IPS-18a (cell line): ENCODE results near the gene KLHDC1.
A peak's percentile ranks its signal among the peaks of the same experiment; 100 is the strongest.
"Not testable (repeated sequence)": the region's sequence is repeated elsewhere in the genome, so short reads cannot be mapped to it uniquely, and the experiment has no call there.

Source experiments
- H3K27ac ChIP-seq: one replicate; pipeline ENCODE4 v1.5.1; 2013; ENCODE audit warnings: low read length
- H3K27me3 ChIP-seq: one replicate; pipeline ENCODE4 v1.6.1; 2013; ENCODE audit warnings: mild to moderate bottlenecking, low read length; ENCODE audit not compliant: control insufficient read depth, insufficient read depth
- H3K36me3 ChIP-seq: one replicate; pipeline ENCODE4 v1.6.1; 2013; ENCODE audit warnings: low read depth, low read length; ENCODE audit not compliant: control insufficient read depth
- H3K4me1 ChIP-seq: one replicate; pipeline ENCODE4 v1.6.1; 2013; ENCODE audit warnings: low read depth, low read length; ENCODE audit not compliant: control insufficient read depth
- H3K4me3 ChIP-seq: one replicate; pipeline ENCODE4 v1.5.1; 2013; ENCODE audit warnings: low read length
- H3K9ac ChIP-seq: one replicate; pipeline ENCODE4 v1.6.1; 2013; ENCODE audit warnings: mild to moderate bottlenecking, low read length, moderate library complexity
- H3K9me3 ChIP-seq: one replicate; pipeline ENCODE4 v1.6.1; 2013; ENCODE audit warnings: low read depth, low read length; ENCODE audit not compliant: control insufficient read depth

The KLHDC1 gene, protein sequence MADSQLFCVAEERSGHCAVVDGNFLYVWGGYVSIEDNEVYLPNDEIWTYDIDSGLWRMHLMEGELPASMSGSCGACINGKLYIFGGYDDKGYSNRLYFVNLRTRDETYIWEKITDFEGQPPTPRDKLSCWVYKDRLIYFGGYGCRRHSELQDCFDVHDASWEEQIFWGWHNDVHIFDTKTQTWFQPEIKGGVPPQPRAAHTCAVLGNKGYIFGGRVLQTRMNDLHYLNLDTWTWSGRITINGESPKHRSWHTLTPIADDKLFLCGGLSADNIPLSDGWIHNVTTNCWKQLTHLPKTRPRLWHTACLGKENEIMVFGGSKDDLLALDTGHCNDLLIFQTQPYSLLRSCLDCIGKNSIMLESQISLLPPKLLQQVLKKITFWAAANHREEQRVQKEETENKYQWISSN

DNA sequence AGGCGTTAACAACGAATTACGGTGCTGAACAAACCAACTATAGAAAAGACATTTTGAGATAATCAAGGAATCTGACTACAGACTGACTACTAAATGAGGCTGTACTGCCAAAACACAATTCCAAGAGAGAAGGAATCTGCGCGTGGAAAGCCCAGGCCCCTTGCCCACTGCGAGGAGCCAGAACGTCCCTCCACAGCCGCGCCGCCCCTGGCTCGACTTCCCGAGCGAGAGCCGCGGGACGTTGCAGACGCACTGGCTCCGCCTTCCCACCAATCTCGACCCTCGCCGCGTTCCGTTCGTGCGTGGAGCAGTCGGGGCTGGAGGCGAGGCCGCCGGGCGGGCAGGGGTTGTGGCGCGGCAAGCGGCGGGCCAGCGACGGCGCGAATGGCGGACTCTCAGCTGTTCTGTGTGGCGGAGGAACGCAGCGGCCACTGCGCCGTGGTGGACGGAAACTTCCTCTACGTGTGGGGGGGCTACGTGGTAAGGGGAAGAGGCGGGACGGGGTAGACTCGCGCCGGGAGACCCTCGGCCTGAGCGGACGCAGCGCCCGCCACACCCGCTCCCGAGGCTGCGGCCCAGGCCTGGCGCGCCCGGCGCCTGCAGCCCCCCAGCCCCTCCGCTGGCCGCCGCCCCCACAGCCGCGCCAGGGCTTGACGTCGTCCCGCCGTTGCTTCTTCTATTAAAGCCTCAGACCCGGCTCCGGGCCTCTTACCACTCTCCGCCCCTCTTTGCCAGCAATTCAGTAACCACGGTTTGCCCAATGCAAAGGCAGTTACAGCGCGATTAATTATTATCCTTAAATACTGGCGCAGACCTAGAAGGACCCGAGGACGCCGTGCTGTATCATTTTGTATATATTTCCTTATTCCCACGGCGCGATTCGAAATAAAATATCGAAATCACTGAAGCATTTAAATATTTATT is at the start of gene KLHDC1:
Gene KLHDC1 (plus strand): TSS at position 310 of the 924 bp plus-strand sequence. CDS start 75 bp downstream, at position 385.
- peaks cover 39% of the 10 kb centered on the region for H3K27me3 ChIP-seq
- peaks cover 14% of the 10 kb centered on the region for H3K4me1 ChIP-seq
- H3K27ac ChIP-seq, result no peak within 1 kb of the TSS
- H3K4me3 ChIP-seq, result peak within 1 kb of the TSS; percentile 76
- no peaks in the 10 kb centered on the region for H3K9me3 ChIP-seq
- peak within 1 kb of the TSS; percentile 66 for H3K9ac ChIP-seq
- no peaks in the 10 kb centered on the region for H3K36me3 ChIP-seq

DNA sequence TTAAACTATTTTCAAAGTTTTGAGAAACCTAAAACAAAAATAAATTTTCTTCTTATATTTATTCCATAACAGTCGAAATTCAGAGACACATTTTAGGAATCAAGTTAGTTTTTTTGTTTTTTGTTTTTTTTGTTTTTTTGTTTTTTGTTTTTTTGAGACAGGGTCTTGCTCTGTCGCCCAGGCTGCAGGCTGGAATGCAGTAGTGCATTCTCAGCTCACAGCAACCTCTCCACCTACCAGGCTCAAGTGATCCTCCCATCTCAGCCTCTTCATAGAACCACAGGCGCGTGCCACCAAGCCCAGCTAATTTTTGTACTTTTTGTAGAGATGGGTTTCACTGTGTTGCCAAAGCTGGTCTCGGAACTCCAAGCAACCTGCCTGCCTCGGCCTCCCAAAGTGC is 39.4 kb upstream of the KLHDC1 start:
- no peaks in the 10 kb centered on the region for H3K4me1 ChIP-seq
- H3K9ac ChIP-seq, result no peak overlapping the region
- peaks cover 16% of the 10 kb centered on the region for H3K36me3 ChIP-seq
- H3K27ac ChIP-seq, result no peak overlapping the region
- H3K9me3 ChIP-seq, result no peaks in the 10 kb centered on the region
- no peaks in the 10 kb centered on the region for H3K27me3 ChIP-seq
- H3K4me3 ChIP-seq, result no peak overlapping the region

DNA sequence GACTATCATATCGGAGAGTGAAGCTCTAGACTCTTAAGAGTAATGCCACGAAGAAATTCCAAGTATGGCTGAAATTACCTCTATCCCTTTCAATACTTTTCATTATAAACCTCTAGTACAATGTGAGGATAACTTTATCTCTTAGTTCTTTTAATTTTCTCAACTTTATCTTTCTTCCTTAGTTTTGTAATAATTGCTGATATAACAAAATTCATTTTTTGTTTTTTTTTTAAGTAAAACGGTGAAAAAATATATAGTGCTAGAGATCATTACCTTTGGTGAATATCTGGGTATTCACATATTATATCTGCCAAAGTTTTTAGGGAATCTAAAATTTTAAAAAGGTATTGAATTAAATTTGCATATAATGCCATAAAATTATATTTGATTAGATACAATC is 38.4 kb upstream of the KLHDC1 start:
- H3K9me3 ChIP-seq, result no peaks in the 10 kb centered on the region
- no peaks in the 10 kb centered on the region for H3K27me3 ChIP-seq
- no peak overlapping the region for H3K4me3 ChIP-seq
- peaks cover 14% of the 10 kb centered on the region for H3K36me3 ChIP-seq
- no peak overlapping the region for H3K27ac ChIP-seq
- no peak overlapping the region for H3K9ac ChIP-seq
- no peaks in the 10 kb centered on the region for H3K4me1 ChIP-seq

DNA sequence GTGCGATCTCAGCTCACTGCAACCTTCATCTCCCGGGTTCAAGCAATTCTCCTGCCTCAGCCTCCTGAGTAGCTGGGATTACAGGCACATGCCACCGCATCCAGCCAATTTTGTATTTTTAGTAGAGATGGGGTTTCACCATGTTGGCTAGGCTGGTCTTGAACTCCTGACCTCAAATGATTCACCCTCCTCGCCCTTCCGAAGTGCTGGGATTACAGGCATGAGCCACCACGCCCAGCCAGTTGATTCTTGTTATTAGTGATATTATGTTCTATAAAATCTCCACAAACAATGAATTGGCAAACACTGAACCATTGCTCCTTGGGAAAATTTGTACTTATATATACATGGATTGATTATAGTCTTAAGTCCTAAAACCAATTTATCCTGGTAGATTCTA is 35.4 kb upstream of the KLHDC1 start:
- H3K4me3 ChIP-seq, H3K27ac ChIP-seq, H3K4me1 ChIP-seq: not testable (repeated sequence)

DNA sequence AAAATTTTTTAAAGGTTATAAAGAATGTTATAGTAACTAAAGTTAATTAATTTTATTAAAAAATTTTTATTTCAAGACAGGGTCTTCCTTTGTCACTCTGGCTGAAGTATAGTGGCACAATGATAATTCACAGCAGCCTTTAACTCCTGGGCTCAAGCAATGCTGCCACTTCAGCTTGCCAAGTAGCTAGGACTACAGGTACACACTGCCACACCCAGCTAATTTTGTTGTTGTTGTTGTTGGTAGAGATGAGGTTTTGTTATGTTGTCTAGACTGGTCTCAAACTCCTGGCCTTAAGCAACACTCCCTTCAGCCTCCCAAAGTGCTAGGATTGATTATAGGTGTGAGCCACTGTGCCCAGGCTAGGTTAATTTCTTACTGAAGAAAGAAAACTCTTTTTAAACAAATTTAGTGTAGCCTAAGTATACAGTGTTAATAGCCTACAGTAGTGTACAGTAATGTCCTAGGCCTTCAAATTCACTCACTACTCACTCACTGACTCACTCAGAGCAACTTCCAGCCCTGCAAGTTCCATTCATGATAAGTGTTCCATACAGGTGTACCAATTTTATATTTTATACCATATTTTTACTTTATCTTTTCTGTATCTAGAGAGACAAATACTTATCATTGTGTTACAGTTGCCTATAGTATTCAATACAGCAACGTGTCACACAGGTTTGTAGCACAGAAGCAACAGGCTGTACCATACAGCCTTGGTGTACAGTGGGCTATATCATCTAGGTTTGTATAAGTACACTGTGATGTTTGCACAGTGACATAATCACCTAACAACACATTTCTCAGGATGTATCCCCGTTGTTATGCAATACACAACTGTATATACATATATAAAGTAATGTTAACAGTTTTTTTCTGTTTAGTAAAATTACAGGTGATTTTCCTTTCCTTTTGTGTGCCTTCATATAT is 33.1 kb upstream of the KLHDC1 start:
- Histone ChIP-seq H3K27me3 (no peaks in the 10 kb centered on the region), H3K4me1 (no peaks in the 10 kb centered on the region), H3K27ac (no peak overlapping the region), H3K9ac (no peak overlapping the region), H3K4me3 (no peak overlapping the region), H3K9me3 (no peaks in the 10 kb centered on the region), H3K36me3 (peaks cover 9% of the 10 kb centered on the region)

More for the DNA sequence above, 35.4 kb upstream of the KLHDC1 start:
- H3K9ac ChIP-seq, H3K9me3 ChIP-seq, H3K36me3 ChIP-seq, H3K27me3 ChIP-seq: not testable (repeated sequence)

DNA sequence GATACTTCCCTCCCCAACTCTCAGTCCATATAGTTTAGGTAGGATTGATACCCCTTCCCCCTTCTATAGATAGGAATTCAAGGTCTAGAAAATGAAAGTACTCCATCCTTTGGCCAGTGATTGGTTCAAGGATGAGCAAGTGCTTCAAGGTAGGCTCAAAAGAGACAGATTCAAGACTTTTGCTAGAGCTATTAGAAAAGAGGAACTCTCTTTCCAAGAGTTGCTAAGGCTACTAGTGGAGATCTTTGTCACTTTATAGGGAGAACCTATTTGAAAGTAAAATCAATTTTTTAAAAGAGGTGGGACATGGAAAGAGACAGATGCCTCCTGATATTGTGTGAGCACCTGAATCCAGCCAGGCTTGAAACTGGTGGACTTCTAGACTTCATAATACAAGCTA is 22.4 kb upstream of the KLHDC1 start:
- H3K9me3 ChIP-seq, result no peaks in the 10 kb centered on the region
- H3K4me3 ChIP-seq, result no peak overlapping the region
- H3K27ac ChIP-seq, result no peak overlapping the region
- no peaks in the 10 kb centered on the region for H3K27me3 ChIP-seq
- peaks cover 14% of the 10 kb centered on the region for H3K36me3 ChIP-seq
- no peak overlapping the region for H3K9ac ChIP-seq
- H3K4me1 ChIP-seq, result no peaks in the 10 kb centered on the region

DNA sequence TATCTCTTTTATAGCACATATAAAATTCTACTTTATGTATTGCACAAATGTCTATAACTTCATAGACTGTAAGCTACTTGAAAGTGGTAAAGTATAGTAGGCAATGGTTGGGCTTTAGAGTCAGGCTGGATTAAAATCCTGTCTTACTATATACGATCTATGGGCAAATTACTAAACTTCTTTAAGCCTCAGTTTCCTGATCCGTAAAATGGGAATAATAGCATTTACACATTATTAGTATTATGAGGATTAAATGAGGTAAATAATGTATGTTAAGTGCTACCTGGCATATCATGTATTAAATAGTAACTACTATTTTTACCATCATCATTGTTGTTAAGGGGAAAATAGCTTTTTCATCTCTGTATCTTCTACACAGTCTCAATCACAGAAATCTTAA is 19.3 kb upstream of the KLHDC1 start:
- Histone ChIP-seq H3K4me1 (no peaks in the 10 kb centered on the region), H3K9ac (no peak overlapping the region), H3K27me3 (no peaks in the 10 kb centered on the region), H3K36me3 (peaks cover 21% of the 10 kb centered on the region), H3K27ac (no peak overlapping the region), H3K9me3 (no peaks in the 10 kb centered on the region), H3K4me3 (no peak overlapping the region)

DNA sequence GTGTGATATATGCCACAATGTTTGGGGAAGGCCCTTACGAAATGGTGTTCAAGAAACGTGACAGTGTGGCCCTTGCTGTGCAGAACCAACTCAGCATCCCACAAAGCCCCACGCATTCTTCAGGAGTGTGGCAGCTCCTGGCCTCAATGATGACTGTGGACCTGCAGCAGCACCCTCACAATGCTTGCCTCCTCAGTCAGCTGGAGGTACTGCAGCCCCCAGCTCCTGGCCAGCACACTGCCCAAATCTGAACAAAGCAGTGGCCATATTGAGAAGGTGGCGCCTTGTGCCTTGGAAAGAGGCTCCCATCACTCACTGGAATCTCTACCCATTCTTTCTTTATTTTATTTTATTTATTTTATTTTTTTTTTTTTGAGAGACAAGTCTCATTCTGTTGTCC is 15.3 kb upstream of the KLHDC1 start:
- no peak overlapping the region for H3K4me3 ChIP-seq
- no peaks in the 10 kb centered on the region for H3K4me1 ChIP-seq
- H3K9ac ChIP-seq, result no peak overlapping the region
- H3K27me3 ChIP-seq, result no peaks in the 10 kb centered on the region
- no peaks in the 10 kb centered on the region for H3K9me3 ChIP-seq
- no peak overlapping the region for H3K27ac ChIP-seq
- H3K36me3 ChIP-seq, result peaks cover 33% of the 10 kb centered on the region

DNA sequence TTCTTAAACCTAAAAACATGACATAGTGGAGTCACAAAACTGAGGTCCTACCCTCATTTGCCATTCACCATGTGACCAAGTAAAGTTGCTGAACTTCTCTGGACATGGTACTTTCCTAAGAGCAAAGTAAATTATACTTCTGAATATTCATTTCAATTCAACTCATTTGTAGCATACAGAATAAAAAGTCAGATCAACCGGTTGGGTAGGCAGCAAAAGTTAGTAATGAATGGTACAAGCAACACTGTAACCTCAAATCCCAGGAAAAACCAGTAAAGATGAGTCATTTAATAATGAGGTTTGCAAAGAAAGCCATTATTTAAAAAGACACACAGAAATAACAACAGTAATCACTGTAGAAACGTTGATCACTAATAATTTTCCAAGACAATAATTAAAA is 13.6 kb upstream of the KLHDC1 start:
- peaks cover 29% of the 10 kb centered on the region for H3K36me3 ChIP-seq
- H3K9me3 ChIP-seq, result no peaks in the 10 kb centered on the region
- no peaks in the 10 kb centered on the region for H3K4me1 ChIP-seq
- H3K27ac ChIP-seq, result no peak overlapping the region
- H3K4me3 ChIP-seq, result no peak overlapping the region
- no peak overlapping the region for H3K9ac ChIP-seq
- no peaks in the 10 kb centered on the region for H3K27me3 ChIP-seq

DNA sequence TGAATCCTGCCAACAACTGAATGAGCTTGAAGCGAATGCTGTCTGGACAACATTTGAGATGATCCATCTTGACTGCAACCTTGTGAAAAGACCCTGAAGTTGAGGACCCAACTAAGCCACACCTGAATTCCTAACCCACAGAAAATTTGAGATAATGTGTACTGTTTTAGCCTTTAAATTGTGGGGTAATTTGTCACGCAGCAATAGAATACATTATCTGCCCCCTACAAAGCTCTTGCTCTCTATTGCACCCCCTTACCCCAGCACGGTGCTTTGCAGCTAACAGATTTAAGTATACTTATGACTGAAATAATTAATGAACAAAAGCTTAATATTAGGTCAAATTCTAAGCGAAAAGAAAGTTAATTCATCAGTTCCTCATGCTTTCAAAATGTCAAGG is 6.5 kb upstream of the KLHDC1 start:
- Histone ChIP-seq H3K9me3 (no peaks in the 10 kb centered on the region), H3K27me3 (peaks cover 12% of the 10 kb centered on the region), H3K9ac (no peak overlapping the region), H3K36me3 (peaks cover 3% of the 10 kb centered on the region), H3K4me1 (peaks cover 5% of the 10 kb centered on the region), H3K27ac (no peak overlapping the region), H3K4me3 (no peak overlapping the region)
